Keratinocyte (primary cell): Measurements from ENCODE around the gene C9orf153. TPM values are rescaled to one million over a fixed set of nuclear protein-coding genes. Genes with fewer than 3 reads are reported as not detected.

Source experiments
- DNase-seq: peaks from one replicate; pipeline ENCODE4 v3.0.0-alpha.2; 2011; ENCODE audit warnings: low read depth, missing footprints, low spot score
- FAIRE-seq: peaks from 2 replicates; lab custom pipeline; 2011; peaks lifted over from hg19 to GRCh38; lab: Jason Lieb, UNC
- H2AFZ ChIP-seq: 2 replicates; pipeline ENCODE4 v1.6.0; 2012; ENCODE audit warnings: low read length, control low read depth, inconsistent platforms; ENCODE audit not compliant: control insufficient read depth
- H3K27ac ChIP-seq: 2 replicates; pipeline ENCODE4 v1.5.1; 2011; ENCODE audit warnings: low read length; ENCODE audit not compliant: control insufficient read depth, insufficient read depth
- H3K27me3 ChIP-seq: 3 replicates; pipeline ENCODE4 v1.6.0; 2011; ENCODE audit warnings: low read length; ENCODE audit not compliant: control insufficient read depth, insufficient read depth; ENCODE audit errors: extremely low read depth
- H3K36me3 ChIP-seq, 2 experiments: 2 replicates in 1 of 2; 3 replicates in 1 of 2; pipeline ENCODE4 v1.5.1; 2011; ENCODE audit warnings: low read length in 2 of 2, mild to moderate bottlenecking in 1 of 2; ENCODE audit not compliant: control insufficient read depth in 2 of 2, insufficient read depth in 2 of 2; ENCODE audit errors: extremely low read depth in 1 of 2
- H3K4me1 ChIP-seq: 3 replicates; pipeline ENCODE4 v1.5.1; 2011; ENCODE audit warnings: low read length; ENCODE audit not compliant: control insufficient read depth, insufficient read depth; ENCODE audit errors: extremely low read depth
- H3K4me2 ChIP-seq: 3 replicates; pipeline ENCODE4 v1.6.0; 2011; ENCODE audit warnings: low read depth, low read length; ENCODE audit not compliant: control insufficient read depth, insufficient read depth; ENCODE audit errors: extremely low read depth
- H3K4me3 ChIP-seq, 3 experiments: fragments of 200-600 bp in 1 of 3; sonication (generic) in 1 of 3; 2 replicates in 2 of 3; 3 replicates in 1 of 3; pipeline ENCODE4 v1.5.1; 2011 to 2016; ENCODE audit warnings: low read length in 3 of 3, mild to moderate bottlenecking in 3 of 3, control low read depth in 2 of 3, inconsistent platforms in 1 of 3, low read depth in 1 of 3, mixed read lengths in 1 of 3, mixed run types in 1 of 3, moderate library complexity in 1 of 3; ENCODE audit not compliant: control insufficient read depth in 2 of 3, insufficient read depth in 2 of 3; ENCODE audit errors: extremely low read depth in 1 of 3
- H3K79me2 ChIP-seq: 2 replicates; pipeline ENCODE4 v1.6.0; 2012; ENCODE audit warnings: low read length; ENCODE audit not compliant: control insufficient read depth, insufficient read depth
- H3K9ac ChIP-seq: 3 replicates; pipeline ENCODE4 v1.6.0; 2011; ENCODE audit warnings: low read length; ENCODE audit not compliant: control insufficient read depth, insufficient read depth; ENCODE audit errors: extremely low read depth
- H3K9me1 ChIP-seq: 3 replicates; pipeline ENCODE4 v1.6.0; 2011; ENCODE audit warnings: low read length; ENCODE audit not compliant: control insufficient read depth, insufficient read depth; ENCODE audit errors: extremely low read depth
- H3K9me3 ChIP-seq: 2 replicates; pipeline ENCODE4 v1.5.1; 2012; ENCODE audit warnings: low read depth, low read length; ENCODE audit not compliant: control insufficient read depth
- H4K20me1 ChIP-seq: 3 replicates; pipeline ENCODE4 v1.6.0; 2011; ENCODE audit warnings: low read length; ENCODE audit not compliant: control insufficient read depth, insufficient read depth; ENCODE audit errors: extremely low read depth
- CTCF ChIP-seq, 3 experiments: IDR thresholded peaks in 1 of 3; conservative IDR thresholded peaks in 1 of 3; optimal IDR thresholded peaks in 1 of 3; 2 replicates in 2 of 3; 3 replicates in 1 of 3; pipeline versions ENCODE3 to v1.5.1; 2011; ENCODE audit warnings: low read length in 3 of 3, mild to moderate bottlenecking in 3 of 3, moderate library complexity in 2 of 3, control low read depth in 1 of 3, inconsistent platforms in 1 of 3; ENCODE audit not compliant: insufficient read depth in 2 of 3; ENCODE audit errors: extremely low read depth in 1 of 3
- EZH2 ChIP-seq: IDR thresholded peaks from one replicate; pipeline ENCODE4 v1.6.1; 2012; ENCODE audit warnings: inconsistent platforms, mild to moderate bottlenecking, low read length, moderate library complexity
- dilution Hi-C: fragments of 300-500 bp; cut with MboI; formaldehyde crosslinking; loops from one replicate; pipeline ENCODE4 v1.7.0; 2020; ENCODE audit warnings: low sequenced_read_pairs; ENCODE audit not compliant: extremely low pct_ligation_motif_present
- polyA plus RNA-seq, 5 experiments: library from polyadenylated mRNA; depleted of rRNA in 3 of 5; stranded (reverse) in 3 of 5; stranded (forward) in 1 of 5; unstranded in 1 of 5; fragments of >200 nt; gene quantifications; 1 replicate in 1 of 5; 2 replicates in 3 of 5; 3 replicates in 1 of 5; pipeline versions ENCODE4 v1.2.1 to v1.2.3, GENCODE V29; 2011 to 2012; ENCODE audit warnings: missing spikeins in 2 of 5, low read depth in 1 of 5, low replicate concordance in 1 of 5

C9orf153 gene
- polyA plus RNA-seq, 1 donor (not counting 4 experiments of a cell fraction or from before 2014, with no cell fraction given), result not detected

GRCh38 chr9:86201474-86202337 is 57.8 kb downstream of the C9orf153 start:
- peak; percentile 62 for FAIRE-seq
- dilution Hi-C loops, result no loop called here

GRCh38 chr9:86200599-86201162 is 58.8 kb downstream of the C9orf153 start:
- H3K9me1 ChIP-seq, result no peaks in the 10 kb centered on the region
- no peak overlapping the region for H3K9ac ChIP-seq
- H3K79me2 ChIP-seq, result no peaks in the 10 kb centered on the region
- dilution Hi-C loops, result no loop called here
- H3K4me1 ChIP-seq, result no peaks in the 10 kb centered on the region
- no peak overlapping the region for H3K27ac ChIP-seq
- FAIRE-seq (no peak), DNase-seq (no peak)
- no peak overlapping the region for H3K4me2 ChIP-seq
- H3K36me3 ChIP-seq, result no peaks in the 10 kb centered on the region
- H3K9me3 ChIP-seq, result no peaks in the 10 kb centered on the region
- TF ChIP-seq CTCF (optimal IDR thresholded peaks at IDR 0.05 in 1 of 3, IDR thresholded peaks at IDR 0.05 in 1 of 3, conservative IDR thresholded peaks at IDR 0.05 in 1 of 3; ENCODE audit: extremely low read depth in 1 of 3, insufficient read depth in 2 of 3, low read length in 3 of 3) (no peak), EZH2 (no peak)
- H3K27me3 ChIP-seq, result no peaks in the 10 kb centered on the region
- H2AFZ ChIP-seq, result no peak overlapping the region
- no peaks in the 10 kb centered on the region for H4K20me1 ChIP-seq
- H3K4me3 ChIP-seq, result no peak overlapping the region

More at GRCh38 chr9:86201474-86202337, 57.8 kb downstream of the C9orf153 start:
- Histone ChIP-seq H4K20me1 (no peaks in the 10 kb centered on the region), H2AFZ (no peak overlapping the region), H3K9ac (no peak overlapping the region), H3K9me3 (no peaks in the 10 kb centered on the region), H3K36me3 (no peaks in the 10 kb centered on the region), H3K9me1 (no peaks in the 10 kb centered on the region), H3K79me2 (no peaks in the 10 kb centered on the region), H3K4me2 (no peak overlapping the region), H3K27ac (no peak overlapping the region), H3K4me3 (no peak overlapping the region), H3K4me1 (no peaks in the 10 kb centered on the region), H3K27me3 (no peaks in the 10 kb centered on the region)
- no peak for DNase-seq
- TF ChIP-seq EZH2 (no peak), CTCF (optimal IDR thresholded peaks at IDR 0.05 in 1 of 3, IDR thresholded peaks at IDR 0.05 in 1 of 3, conservative IDR thresholded peaks at IDR 0.05 in 1 of 3; ENCODE audit: extremely low read depth in 1 of 3, insufficient read depth in 2 of 3, low read length in 3 of 3) (no peak)
